Smooth muscle cell of trachea (primary cell): ENCODE results near the gene CLEC10A. TPM values are rescaled to one million over a fixed set of nuclear protein-coding genes. Genes with fewer than 3 reads are reported as not detected.

Experiments
- total RNA-seq: library from RNA; depleted of rRNA; stranded (reverse); fragments of >200 nt; gene quantifications from 2 replicates; pipeline ENCODE4 v1.2.1, GENCODE V29; 2014

The CLEC10A gene, protein sequence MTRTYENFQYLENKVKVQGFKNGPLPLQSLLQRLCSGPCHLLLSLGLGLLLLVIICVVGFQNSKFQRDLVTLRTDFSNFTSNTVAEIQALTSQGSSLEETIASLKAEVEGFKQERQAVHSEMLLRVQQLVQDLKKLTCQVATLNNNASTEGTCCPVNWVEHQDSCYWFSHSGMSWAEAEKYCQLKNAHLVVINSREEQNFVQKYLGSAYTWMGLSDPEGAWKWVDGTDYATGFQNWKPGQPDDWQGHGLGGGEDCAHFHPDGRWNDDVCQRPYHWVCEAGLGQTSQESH
- total RNA-seq = not detected in 2 replicates

DNA sequence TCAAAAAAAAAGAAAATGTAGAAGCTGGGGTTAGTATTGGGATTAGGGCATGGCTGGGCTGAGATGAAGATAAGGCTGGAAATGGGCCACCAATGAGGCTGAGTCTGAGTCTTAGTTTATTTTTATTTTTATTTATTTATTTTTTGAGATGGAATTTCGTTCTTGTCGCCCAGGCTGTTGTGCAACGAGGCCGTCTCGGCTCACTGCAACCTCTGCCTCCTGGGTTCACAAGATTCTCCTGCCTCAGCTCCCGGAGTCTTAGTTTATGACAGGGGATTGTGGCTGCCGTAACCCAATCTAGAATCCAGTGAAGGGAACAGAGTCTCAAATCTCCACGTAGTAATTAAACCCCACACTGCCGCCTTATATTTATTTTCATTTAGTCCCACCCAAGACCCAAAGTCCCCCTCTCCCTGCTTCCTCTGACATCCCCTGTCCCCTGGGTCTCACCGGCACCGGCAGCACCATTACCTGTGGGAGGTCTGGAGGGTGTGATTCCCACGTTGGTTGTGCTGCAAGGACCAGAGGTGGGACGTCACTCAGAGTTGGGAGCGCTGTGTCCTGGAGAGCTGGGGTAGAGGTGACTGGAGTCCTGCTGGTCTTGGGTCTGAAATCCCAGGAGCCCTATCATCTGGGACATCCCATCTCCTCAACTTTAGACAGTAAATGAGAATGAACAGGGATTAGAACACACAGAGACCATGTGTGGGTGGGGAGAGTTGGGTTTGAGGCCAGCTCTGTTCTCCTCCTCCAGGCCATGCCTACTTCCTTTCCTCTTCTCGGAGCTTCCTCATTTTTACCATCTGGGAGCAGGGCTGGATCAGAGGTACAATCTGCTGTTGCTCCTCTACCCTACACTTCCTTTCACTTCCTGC lies at the start of gene CLEC10A:
TSS of gene CLEC10A (minus strand) at position 671 of the 875 bp plus-strand sequence. CDS start 1,439 bp downstream, outside the sequence.

DNA sequence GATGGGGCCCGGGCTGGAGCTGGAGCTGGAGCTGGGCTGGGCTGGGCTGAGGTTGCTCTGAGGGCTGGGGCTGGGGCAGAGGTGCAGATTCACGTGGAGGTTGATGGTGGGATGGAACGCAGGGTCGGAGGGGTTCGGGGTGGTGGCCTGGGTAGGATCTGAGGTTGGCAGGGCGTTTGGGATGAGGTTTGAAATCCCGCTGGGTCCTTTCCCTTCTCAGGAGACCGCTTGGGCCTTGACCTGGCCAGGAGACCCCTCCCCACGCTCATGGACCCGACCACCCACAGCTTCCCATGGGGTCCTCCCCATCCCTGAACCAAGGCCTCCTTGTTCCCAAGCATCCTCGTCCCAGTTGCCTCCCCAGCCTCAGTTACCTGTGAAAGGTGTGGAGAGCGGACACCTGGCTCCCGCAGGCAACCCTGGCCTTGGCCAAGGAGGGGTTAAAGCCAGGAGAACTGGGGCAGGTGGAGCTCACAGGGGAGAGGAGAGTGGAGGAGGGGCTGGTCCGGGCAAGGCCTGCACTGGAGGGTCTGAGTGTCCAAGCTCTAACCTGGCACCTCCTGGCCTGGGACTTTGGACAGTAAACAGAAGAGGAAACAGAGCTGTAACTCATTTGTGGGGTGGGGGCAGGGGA lies 34.3 kb upstream of the CLEC10A start, which contains the start of gene ASGR2:
TSS of gene ASGR2 (minus strand) at position 582 of the 634 bp plus-strand sequence. CDS start 582 bp downstream, outside the sequence.

DNA sequence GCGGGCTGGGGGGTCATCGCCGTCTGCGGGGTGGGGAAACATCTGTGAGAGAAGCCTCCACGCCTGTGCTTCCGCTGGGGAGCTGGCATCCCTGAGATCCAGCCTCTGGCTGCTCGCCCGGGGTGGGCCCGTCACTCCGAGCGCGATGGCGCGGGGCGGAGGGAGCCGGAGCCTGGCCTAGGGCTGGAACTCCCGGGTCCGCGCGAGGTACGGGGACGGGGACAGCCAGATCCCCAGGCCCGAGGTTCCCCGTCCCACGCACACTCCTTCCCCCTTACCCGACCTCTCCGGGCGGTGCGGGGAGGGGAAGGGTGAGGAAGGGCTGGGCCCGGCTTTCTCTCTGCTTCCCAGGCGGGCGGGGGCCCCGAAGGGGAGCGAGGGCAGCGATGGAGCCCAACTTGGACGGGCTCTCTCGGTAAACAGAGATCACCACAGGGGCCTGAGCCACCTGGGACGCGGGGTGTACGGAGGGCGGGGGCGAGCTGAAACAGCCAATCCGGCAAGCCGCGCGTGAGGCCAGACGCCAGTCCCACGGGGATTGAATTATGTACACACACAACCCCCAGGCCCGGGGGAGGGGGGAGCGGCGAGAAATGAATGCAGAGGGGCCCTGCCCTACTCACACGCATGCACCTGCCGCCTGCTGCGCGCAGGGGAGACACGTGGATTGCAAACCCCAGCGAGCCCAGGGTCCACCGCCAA lies 36.4 kb downstream of the CLEC10A start, which contains the start of gene SLC16A11:
TSS of gene SLC16A11 (minus strand) at position 596 of the 702 bp plus-strand sequence. CDS start at position 17, 579 bp downstream.

DNA sequence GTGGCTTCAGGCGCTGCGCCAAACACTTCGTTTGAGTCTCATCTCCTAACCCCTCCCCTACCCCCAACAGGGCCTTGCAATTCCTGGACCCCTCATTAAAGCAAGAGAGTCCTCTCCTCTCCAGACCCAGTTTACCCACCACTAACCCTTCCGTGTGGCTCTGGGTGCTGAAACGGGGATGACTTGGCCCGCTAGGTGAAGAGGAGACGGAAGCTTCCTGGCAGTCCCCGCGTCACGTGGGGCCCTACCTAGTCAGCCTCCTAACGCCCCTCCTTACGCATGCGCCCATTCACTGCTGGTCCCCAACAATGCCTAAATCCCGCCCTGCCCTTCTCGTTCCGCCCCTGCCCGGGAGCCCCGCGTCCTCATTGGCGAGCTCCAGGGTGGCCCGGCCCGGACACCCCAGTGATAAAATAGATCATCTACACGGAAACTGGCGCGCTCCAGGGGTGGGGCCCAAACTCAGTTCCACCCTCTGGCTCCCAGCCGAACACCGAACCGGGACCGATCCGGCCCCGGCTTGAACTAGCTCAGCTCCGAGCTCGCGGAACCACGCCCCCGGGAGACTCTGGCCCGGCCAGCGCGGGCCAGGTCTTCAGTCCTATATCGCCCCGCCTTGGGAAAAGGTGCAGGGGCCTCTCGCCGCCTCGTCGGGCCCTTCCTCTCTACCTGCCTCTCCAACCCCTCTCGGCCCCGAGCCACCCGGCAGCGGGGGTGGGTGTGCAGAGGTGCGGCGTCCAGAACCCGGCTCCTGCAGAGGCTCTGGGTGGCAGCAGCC lies 44.3 kb downstream of the CLEC10A start, which contains the start of gene SLC16A13:
TSS of gene SLC16A13 (plus strand) at position 425 of the 778 bp plus-strand sequence. CDS start 368 bp downstream, outside the sequence.

Other genes with a start within 250 kb of the CLEC10A start
- not detected in 2 replicates for gene TEKT1, start 248.5 kb downstream of the CLEC10A start, total RNA-seq
- gene ALOX12, start 84.2 kb downstream of the CLEC10A start, total RNA-seq = under 0.01 TPM in 1 of 2 replicates, not detected in the other
- gene RNASEK, start 67.6 kb downstream of the CLEC10A start, total RNA-seq = 25.9 and 42.3 TPM in 2 replicates
- gene BCL6B, start 57.2 kb downstream of the CLEC10A start, total RNA-seq = 0.33 and 0.44 TPM in 2 replicates
- gene SLC16A13, start 44.2 kb downstream of the CLEC10A start, total RNA-seq = 0.44 and 2.0 TPM in 2 replicates
- 0.66 TPM in 1 of 2 replicates, not detected in the other for gene SLC16A11, start 36.2 kb downstream of the CLEC10A start, total RNA-seq
- gene ASGR2, start 34.6 kb upstream of the CLEC10A start, total RNA-seq = not detected in 2 replicates
- gene ASGR1, start 99.1 kb upstream of the CLEC10A start, total RNA-seq = 1.2 and 1.3 TPM in 2 replicates
- 17.6 and 27.3 TPM in 2 replicates for gene DLG4, start 139.6 kb upstream of the CLEC10A start, total RNA-seq
- 236 and 357 TPM in 2 replicates for gene ACADVL, start 139.7 kb upstream of the CLEC10A start, total RNA-seq
- 84.8 and 108 TPM in 2 replicates for gene DVL2, start 154.3 kb upstream of the CLEC10A start, total RNA-seq
- 47.3 and 68.5 TPM in 2 replicates for gene PHF23, start 159.2 kb upstream of the CLEC10A start, total RNA-seq
- 199 and 406 TPM in 2 replicates for gene GABARAP, start 162.2 kb upstream of the CLEC10A start, total RNA-seq
- 35.2 and 41.6 TPM in 2 replicates for gene CTDNEP1, start 171.5 kb upstream of the CLEC10A start, total RNA-seq
- 24.6 and 25.6 TPM in 2 replicates for gene ELP5, start 172.0 kb upstream of the CLEC10A start, total RNA-seq
- gene CLDN7, start 182.2 kb upstream of the CLEC10A start, total RNA-seq = 4.1 and 6.5 TPM in 2 replicates
- gene SLC2A4, start 201.5 kb upstream of the CLEC10A start, total RNA-seq = 0.17 and 0.44 TPM in 2 replicates
- 0.17 and 0.29 TPM in 2 replicates for gene YBX2, start 214.4 kb upstream of the CLEC10A start, total RNA-seq
- 469 and 682 TPM in 2 replicates for gene EIF5A, start 227.4 kb upstream of the CLEC10A start, total RNA-seq
- gene GPS2, start 235.1 kb upstream of the CLEC10A start, total RNA-seq = 40.1 and 47.6 TPM in 2 replicates
- 20.2 and 23.5 TPM in 2 replicates for gene NEURL4, start 249.1 kb upstream of the CLEC10A start, total RNA-seq